G401.6 (cell line): ENCODE results near the gene CGB3.
A peak's percentile ranks its signal among the peaks of the same experiment; 100 is the strongest.

Experiments used
- FAIRE-seq: peaks from 2 replicates; lab custom pipeline; 2012; peaks lifted over from hg19 to GRCh38; lab: Jason Lieb, UNC

Gene CGB3

GRCh38 chr19:49014870-49015255, 9.3 kb downstream of the CGB3 start:
- FAIRE-seq, result no peak

- no peak for FAIRE-seq
These were observed 9.8 kb downstream of the CGB3 start for GRCh38 chr19:49014123-49014869.

GRCh38 chr19:49011194-49011593, 12.9 kb downstream of the CGB3 start:
- FAIRE-seq, result no peak

DNA sequence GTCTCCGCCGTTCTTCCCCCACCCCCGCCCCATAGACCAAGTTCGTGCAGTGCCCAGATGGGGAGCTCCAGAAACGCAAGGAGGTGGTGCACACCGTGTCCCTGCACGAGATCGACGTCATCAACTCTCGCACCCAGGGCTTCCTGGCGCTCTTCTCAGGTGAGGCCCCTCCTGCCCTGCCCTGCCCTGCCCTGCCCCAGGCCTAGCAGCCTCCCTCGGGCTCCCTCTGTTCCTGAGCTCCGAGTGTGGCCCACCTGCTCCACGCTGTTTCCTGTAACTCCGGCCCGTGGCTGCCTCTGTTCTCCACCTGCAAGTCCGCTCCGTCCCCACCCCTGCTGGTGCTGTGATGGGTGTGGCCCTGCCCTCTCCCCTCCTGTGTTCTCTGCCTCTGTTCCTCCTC, 13.7 kb downstream of the CGB3 start:
- no peak for FAIRE-seq

DNA sequence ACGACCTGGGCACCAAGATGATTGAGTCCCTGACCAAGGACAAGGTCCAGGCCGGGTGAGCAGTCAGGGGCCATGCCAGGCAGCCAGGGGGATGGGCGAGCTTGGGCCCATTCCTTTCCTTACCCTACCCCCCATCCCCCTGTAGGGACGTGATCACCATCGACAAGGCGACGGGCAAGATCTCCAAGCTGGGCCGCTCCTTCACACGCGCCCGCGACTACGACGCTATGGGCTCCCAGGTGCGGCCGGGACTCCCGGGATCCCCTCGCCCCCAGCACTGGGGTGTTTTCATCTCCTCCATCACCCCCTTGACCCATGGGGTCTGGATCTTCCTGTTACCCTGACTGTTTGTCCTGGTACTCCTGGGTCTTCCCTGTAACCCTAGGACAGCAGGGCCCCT, 14.3 kb downstream of the CGB3 start:
- no peak for FAIRE-seq

DNA sequence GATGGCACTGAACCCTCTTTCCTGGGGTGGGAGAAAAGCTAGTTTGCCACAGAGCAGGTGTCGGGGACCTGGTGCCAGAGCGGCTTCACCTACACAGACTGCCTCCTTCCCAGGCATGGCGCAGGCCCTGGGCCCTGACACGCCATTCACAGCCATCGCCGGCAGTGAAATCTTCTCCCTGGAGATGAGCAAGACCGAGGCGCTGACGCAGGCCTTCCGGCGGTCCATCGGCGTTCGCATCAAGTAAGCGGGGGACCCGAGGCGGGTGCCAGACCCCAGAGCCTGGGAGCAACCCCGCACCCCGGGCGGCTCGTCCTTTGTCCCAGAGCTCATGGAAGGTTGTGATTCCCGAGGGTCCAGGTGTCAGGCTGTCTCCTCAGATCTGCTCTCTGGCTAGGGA, 17.2 kb downstream of the CGB3 start:
- FAIRE-seq, result no peak

DNA sequence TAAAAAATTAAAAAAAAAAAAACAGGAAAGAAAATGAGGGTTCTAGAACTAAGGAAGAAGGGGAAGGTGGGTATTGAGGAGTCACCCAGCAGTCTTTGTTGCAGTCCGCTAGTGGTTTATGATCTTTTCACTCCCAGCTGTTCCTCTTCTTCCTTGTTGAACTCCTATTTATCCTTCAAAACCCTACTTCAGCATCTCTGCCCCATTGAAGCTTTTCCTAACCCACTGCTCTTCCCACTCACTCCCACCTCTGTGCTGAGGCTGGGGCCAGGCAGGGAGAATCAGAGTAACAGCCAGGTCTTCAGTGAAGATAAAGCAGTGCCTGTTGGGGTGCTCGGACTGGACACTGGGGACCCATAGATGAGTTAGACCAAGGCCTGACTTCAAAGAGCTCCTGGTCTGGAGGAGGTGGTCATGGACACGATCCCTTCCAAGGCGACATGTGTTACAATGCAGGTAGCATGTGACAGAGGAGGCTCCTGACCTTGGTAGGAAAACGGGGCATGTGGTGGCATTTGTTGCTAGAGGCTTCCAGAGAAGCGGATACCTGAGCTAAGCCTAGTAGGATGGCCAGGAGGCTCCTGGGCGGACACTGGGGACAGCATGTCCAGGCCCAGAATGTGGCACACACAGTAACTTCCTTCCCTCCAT, 19.0 kb downstream of the CGB3 start:
- no peak for FAIRE-seq

DNA sequence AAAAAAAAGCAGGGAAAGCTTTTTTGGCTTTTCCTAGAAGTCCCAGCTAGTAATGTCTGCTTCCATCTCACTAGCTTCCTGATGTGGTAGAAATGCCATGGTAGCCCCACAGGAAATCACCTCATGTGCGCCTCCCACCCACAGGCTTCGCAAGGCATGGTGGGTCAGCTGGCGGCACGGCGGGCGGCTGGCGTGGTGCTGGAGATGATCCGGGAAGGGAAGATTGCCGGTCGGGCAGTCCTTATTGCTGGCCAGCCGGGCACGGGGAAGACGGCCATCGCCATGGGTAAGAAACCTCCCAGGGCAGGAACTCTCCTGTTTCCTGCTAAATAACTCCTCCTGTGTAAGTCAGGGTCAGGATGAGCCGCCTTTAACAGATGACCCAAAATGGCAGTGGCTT, 20.0 kb downstream of the CGB3 start:
- no peak for FAIRE-seq

- FAIRE-seq, result peak; percentile 50
These were observed 24.4 kb downstream of the CGB3 start for GRCh38 chr19:48999481-49000325.

DNA sequence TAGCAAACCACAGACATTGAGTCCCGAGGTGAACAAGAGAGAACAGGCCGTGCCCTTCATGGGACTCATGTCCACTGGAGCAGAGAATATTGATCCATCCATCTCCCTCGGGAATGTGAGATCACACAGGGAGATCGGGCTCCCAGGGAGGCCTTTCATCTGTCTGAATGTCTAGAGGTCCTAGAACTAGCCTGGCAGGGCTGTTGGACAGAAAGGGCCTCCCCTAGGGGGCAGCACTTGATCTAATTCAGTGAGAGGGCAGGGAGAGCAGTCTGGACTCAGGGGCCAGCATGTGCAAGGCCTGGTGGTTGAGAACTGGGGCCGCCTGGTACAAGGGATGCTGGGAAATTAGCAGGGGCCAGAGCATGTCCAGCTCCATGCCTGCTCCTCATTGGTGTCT, 26.2 kb downstream of the CGB3 start:
- FAIRE-seq, result no peak

GRCh38 chr19:48994035-48994386, 30.1 kb downstream of the CGB3 start:
- FAIRE-seq, result no peak

DNA sequence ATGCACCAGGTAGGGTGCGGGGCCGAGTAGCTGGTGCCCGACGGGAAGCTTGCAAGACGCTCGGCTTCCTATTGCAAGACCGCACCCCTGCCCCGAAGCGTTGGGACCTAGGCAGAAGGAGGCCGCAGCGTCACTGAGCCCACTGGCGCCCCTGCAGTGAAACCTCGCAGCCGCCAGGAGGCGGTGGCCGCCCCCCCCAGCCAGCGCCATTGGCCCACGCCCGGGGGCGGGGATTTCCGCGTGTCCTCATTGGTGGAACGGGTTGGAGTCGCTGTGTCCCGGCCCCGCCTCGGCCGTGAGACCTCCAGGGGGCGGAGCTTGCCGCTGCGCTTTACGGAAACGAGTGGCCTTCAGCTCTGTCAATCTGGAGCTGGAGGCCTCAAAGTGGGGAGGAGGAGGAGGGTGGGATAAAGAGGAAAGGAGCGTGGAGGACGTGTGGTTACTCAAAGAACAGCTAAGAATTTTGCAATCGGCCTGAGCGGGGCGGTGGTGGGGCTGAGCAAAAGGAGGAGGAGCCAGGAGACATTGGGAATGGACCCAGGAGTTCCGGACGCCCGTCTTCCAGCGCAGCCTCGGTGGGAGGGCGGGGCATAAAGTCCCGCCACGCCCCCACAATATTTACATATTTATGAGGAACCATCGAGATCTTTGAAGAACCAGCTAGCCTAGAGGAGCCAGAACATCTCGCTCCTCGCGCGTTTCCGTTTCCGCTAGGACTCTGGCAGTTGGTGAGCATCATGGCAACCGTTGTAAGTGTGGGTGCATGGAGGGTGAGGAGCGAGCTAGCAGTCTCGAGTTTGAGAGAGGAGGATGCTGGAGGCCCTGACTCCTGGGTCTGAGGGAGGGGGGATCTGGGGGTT, 30.7 kb downstream of the CGB3 start, which contains the start of the genes GYS1 and RUVBL2:
TSS of gene GYS1 (minus strand) at position 135 of the 860 bp plus-strand sequence. CDS start 197 bp downstream, outside the sequence.
TSS of gene RUVBL2 (plus strand) at position 713 of the 860 bp plus-strand sequence. CDS start at position 738, 25 bp downstream.
- peak; percentile 99 for FAIRE-seq

DNA sequence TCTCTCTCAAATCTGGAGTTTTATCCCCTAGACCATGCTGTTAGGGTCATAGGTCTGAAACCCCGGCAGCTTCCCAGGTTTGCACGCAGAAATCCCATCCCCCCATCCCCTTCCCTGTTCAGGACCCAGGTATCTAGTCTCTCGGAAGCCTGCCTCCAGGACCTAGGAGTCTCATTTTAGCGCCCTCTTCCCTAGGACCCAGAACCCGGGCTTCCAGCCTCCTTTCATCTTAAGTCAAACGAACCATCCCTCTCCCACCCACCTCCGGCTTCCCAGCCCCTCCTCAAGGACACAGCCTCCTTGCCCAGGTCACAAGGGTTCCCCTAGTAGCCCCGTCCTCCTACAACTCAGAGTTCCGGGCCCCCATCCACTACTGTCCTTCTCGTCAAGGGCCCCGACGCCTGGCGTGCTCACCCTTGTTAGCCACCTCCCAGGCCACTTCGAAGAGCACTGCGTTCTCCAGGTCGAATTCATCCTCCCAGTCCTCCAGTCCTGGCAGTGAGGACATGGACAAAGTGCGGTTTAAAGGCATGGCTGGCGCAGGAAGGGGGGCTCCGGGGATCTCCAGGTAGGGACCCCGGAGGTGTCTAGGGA, 31.5 kb downstream of the CGB3 start:
- no peak for FAIRE-seq

GRCh38 chr19:48991873-48992580, 32.1 kb downstream of the CGB3 start:
- FAIRE-seq, result peak; percentile 62

- no peak for FAIRE-seq
These were observed 33.0 kb downstream of the CGB3 start for GRCh38 chr19:48991011-48991609.

DNA sequence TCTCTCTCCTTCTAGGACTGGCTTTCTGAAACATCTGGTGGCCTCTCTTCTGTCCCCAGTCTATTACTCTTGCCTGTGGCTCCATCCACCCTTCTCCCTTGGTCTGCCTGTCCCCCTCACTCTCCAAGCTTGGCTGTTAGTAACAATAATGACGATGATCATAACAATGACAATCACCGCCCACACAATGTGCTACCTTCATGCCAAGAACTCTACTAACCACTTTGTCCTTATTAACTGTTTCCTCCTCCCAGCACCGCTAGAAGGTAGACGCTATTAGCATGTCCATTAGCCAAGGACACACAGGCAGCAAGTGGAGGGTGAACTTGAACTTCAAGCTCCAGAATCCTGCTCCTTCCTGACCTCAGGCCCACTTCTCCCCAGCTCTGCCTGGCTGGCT, 33.7 kb downstream of the CGB3 start:
- no peak for FAIRE-seq

DNA sequence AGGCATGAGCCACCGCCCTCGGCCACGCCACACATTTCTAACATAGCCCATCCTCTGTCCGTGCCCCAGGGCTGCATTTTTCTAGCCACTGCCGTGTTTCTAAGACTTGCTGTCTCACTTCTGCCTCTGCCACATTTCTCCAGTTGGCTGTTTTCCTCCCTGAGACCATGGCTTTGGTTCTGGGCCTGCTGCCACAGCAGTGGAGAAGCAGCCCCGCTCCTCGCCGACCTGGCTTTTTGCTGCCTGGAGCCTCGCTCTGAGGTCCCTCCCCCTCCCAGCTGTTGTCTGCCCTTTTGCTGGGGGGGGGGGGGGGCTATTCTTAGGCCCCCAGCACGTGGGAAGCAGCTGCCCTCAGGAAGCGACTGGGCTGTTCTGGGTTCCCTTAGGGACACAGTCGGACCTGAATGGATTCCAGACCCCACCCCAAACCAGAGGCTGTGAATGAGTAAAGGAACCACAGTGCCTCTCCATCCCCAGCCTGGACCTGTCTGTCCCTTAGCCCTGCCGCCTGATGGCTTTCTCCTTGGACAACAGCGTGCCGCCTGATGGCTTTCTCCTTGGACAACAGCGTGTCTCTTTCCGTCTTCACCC, 34.3 kb downstream of the CGB3 start:
- FAIRE-seq, result no peak

GRCh38 chr19:48988860-48989259, 35.3 kb downstream of the CGB3 start:
- FAIRE-seq, result no peak

DNA sequence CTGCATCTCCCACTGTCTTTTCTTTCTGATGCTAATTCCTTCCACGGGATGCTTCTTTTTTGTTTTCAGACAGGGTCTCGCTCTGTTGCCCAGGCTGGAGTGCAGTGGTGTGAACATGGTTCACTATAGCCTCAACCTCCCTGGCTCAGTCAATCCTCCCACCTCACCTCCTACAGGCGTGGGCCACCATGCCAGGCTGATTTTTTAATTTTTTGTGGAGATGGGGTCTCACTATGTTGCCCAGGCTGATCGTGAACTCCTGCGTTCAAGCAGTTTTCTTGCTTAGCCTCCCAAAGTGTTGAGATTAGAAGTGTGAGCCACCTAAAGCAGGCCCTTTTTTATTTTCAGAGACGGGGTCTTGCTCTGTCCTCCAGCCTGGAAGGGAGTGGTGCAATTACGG, 35.8 kb downstream of the CGB3 start:
- FAIRE-seq, result no peak

- FAIRE-seq, result no peak
These were observed 36.8 kb downstream of the CGB3 start for GRCh38 chr19:48987323-48987722.
